Measurements from ENCODE around the gene FAM210B.
A peak's percentile ranks its signal among the peaks of the same experiment; 100 is the strongest.
"Not testable (repeated sequence)": the region's sequence is repeated elsewhere in the genome, so short reads cannot be mapped to it uniquely, and the experiment has no call there.

Gene FAM210B

DNA sequence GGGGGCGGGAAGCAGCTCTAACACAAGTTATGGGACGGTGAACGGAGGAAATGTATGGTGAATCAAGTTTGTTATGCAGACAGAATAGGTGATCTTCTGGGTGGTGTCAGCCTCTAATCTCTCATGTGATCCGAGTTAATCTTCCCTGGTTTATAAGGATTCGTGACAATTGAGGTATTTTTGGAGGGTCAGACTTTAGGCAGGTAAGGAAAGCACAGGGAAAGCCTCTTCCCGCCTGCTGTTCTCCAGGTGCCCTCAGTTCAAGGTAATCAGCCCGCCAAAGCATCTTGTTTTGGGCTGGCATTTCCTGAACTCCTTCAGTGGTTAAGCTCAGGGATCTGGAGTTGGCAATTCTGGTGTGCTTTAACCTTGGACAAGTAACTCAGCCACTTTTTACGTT lies 34.9 kb downstream of the FAM210B start:
- no peak for DNase-seq

DNA sequence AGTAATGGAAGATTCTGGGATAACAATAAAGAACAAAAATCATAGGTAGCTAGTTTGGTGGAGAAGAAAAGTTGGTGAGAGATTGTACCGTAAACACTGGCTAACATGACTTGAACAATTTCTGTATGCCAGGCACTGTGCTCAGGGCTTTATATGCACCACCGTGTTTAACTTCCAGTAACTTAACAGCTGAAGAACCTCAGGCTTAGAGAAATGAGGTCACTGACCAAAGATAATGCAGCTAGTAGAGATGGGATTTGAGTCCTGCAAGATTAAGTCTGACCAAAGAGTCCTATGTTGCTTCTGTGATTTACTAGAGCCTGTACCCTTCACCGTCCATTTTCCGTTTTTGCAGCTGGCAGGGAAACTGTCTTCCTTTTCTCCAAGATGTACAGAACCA lies 36.4 kb downstream of the FAM210B start:
- no peak for DNase-seq

DNA sequence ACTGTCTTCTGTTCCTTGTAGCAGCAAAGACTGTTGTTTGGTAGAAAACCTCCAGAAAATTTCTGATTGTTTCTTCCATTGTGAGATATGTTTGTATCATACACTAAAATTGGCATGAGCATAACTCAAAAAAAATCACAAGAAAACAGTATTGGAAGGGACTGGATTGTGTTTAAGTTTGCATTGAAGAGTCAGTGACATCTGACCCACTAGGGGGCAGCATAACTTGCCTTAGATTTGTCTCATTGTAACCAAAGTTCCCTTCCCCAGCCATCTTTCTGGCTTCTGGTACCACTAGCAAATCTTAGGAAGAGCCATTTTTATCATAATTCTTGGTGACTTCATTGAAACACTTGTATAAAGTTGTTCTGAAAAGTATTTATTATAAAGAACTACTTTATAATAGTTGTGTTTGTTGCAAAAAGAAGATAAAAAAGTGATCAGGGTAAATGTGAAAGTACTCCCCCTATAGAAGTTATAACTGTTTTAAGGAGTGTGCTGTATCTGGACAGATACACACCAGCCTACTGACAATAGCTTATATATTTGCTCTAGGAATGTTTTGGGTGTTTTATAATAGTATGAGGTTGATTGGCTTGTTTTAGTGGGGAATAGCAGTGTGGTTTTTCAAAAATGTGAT lies 41.3 kb downstream of the FAM210B start:
- DNase-seq, result peak; percentile 3

GRCh38 chr20:56403465-56403864 lies 44.7 kb downstream of the FAM210B start:
- DNase-seq, result no peak

- not testable (repeated sequence) for DNase-seq
Measured at GRCh38 chr20:56405356-56405755, 46.6 kb downstream of the FAM210B start.

- DNase-seq, result no peak
Measured at GRCh38 chr20:56406910-56407309, 48.1 kb downstream of the FAM210B start.

DNA sequence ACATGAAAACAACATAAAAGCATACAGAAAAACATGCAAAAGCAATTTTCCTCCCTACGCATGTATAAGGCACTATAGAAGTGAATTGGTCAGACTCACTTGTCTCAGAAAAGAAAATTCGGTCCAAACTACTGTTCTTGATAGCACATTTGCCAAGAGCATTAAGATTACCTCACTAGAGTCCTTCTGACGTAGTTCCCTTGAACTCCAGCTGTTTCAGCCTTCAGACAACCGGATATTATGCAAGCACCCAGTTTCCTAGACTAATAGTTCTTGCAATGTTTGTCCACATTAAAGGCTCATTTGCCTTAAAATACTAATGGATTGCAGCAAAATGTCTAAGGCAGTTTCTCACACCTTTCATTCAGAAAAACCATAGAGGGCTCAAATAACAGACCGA lies 50.7 kb downstream of the FAM210B start:
- DNase-seq, result no peak

DNA sequence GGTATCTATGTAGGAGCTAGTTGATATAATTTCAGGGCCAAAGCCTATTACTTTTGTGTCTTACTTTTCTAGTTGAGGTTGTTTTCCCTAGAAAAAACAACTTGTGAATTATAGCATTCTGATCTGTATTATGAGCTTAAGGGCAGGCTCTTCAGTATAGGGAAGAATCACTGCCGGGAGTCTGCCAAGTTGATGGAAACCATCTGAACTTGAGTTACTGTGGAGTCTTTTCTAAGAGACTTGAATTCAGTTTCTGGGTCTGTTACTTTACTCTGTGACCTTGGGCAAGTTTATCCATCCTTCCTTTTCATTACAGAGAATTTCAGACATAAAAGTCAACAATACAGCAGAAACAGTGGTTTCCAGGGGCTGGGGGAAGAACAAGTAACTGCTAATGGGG lies 51.2 kb downstream of the FAM210B start:
- no peak for DNase-seq

DNA sequence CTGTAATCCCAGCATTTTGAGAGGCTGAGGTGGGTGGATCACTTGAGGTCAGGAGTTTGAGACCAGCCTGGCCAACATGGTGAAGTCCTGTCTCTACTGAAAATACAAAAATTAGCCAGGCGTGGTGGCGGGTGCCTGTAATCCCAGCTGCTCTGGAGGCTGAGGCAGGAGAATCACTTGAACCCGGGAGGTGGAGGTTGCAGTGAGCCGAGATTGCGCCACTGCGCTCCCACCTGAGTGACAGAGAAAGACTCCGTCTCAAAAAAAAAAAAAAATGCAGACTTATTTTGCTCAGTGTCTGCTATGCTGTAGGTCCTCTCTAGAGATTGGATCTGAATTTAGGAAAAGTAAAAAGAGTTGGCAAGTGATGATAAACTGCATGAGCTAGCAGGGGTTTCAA lies 52.5 kb downstream of the FAM210B start:
- not testable (repeated sequence) for DNase-seq

DNA sequence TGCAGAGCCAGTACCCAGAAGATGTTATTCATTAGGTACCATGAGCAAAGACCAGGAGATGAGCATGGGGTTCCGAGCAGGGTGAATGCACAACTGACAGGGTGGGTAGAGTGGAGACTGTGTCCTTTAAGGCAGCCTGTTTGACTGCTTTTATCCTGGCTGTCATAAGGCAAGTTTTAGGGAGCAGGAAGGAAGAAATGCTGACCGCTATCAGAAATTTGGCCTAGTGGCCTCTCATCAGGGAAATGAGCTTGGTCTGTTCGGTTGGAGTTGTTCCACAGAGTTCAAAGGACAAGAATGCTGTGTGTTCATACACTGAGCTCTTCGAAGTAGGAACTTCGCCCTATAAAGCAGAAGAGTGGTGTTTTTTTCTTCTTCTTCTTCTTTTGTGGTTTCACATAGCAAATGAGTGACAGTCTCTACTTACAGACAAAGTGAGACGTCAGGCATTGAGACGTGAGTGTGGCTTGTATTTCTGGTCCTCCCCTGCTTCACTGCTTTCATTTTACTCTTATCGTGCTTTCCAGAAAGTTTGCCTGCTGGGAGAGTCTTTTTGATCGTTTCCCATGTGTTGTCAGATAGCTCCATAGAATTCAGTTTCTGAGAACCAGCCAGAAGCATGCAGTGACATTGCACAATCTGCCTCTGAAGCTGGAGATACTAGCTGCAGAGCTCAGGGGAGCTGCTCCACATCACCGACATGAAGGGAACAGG lies 53.1 kb downstream of the FAM210B start, which contains the start of gene CASS4:
Gene CASS4, plus strand, starts transcription at position 502 of the 714 bp plus-strand sequence. Its CDS starts 199 bp downstream, at position 701.
- DNase-seq, result no peak

GRCh38 chr20:56412473-56412790 lies 53.7 kb downstream of the FAM210B start:
- DNase-seq, result no peak

DNA sequence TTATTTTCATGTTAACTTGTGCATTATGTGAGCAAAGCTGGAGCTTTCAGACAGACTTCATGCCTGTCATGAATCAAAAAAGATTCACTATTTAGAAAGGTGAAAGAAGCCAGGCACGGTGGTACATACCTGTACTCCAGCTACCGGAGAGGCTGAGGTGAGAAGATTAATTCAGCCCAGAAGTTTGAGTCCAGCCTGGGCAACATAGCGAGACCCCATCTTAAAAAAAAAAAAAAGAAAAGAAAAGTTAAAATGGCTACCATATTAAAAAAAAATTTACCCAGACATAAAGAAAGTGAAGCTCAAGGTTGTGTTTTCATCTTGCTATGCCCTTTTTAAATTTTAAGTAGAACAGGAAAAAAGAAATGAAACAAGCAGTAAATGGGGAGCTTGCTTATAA lies 54.2 kb downstream of the FAM210B start:
- DNase-seq, result no peak

DNA sequence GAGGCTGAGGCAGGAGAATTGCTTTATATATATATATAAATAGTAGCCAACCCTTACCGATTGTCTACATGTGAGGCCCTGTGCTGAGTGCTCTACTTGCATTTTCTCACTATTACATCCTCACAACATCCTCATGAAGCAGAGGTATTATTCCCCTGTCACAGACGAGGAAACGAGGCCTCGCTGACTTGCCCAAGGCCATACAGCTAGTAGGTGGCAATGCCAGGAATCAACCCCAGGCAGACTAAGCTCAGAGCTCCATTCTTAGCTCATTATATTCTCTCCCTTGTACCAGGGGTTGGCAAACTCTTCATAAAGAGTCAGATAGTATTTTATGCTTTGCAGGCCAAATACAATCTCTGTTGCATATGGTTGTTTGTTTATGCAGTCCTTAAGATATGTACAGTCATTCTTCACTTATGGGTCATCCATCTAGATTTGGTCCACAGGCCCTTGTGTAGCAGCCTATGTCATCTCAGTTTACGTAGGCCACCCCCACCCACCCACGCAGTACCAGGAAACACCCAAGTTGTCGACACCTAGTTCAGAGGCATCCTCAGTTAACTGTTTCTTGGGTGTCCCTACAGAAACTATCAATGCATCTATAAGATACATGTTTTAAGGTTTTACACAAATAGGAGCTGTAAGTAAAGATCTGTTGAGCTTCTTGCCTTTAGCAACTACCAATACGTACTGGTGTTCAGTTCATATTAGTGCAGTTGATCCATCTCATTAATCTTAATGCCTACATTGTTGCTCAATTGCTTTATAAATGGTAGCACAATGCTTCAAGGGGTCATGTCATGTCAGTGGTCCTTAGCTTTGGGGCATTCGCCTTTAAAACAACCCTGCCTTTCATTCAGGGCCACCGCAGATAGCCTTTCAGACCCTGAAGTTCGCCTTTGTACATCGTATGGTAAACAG lies 56.3 kb downstream of the FAM210B start:
- no peak for DNase-seq

GRCh38 chr20:56417402-56417801 lies 58.6 kb downstream of the FAM210B start:
- no peak for DNase-seq

DNA sequence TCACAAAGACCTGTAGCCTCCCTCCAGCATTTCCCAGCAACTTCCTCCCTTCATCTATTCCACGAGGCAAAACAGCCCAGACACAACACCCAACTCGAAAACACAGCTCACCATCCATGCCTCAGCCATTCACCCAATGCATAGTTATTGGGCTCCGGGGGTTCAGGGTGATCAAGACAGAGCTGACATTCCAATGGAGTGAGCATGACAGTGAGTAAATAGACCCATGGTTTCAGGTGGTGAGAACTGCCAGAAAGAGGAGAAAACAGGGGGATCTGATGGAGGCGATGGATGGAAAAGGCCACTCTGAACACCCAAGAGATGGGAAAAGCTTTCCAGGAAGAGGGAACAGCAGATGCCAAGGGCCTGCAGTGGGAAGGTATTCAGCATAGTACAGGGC lies 59.1 kb downstream of the FAM210B start:
- DNase-seq, result no peak

All from NCI-H2029 (cell line).